ENCODE results near the gene PPARD. TPM values are rescaled to one million over a fixed set of nuclear protein-coding genes. Genes with fewer than 3 reads are reported as not detected.

Gene PPARD
- total RNA-seq, 1 donor from 2014 or later: 20.8 TPM

DNA sequence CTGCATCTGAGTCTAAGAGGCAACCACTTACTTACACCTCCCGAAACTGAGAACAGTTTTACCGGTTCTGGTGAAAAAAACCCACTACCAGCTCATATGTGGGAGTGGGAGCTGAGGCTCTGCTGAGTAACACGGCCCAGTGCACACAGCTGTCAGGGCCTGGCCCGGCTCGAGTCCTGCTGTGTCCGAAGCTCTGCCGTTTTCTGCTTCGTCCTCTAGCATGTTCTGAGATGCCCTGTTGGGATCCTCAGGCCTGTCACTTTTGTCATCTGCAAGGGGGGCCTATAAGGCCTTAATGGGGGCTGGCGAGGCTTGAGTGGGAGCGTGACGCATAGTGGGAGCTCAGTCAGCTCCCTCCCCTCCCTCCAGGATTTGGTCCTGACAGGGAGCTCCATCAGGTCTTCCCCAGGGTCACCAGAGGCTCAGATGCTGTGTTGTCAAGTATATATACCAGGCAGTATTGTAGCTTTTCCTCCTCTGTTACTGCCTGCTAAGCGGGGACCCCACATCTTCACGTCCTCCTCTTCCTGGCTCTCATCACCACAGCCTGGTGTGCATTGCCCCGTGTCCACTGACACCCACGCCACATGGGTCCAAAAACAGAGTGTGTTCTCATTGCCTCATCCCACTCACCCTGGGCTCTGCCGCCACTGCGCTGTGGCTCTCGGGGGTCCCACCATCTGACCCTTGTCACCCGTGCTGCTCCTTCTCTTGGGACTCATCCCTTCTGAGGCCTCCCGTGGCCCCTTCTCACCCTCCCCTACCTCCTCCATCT lies 64.5 kb downstream of the PPARD start:
- Mint-ChIP-seq H3K36me3 (peaks cover 4% of the 10 kb centered on the region), H3K27ac (no peak overlapping the region), H3K4me3 (no peak overlapping the region)

DNA sequence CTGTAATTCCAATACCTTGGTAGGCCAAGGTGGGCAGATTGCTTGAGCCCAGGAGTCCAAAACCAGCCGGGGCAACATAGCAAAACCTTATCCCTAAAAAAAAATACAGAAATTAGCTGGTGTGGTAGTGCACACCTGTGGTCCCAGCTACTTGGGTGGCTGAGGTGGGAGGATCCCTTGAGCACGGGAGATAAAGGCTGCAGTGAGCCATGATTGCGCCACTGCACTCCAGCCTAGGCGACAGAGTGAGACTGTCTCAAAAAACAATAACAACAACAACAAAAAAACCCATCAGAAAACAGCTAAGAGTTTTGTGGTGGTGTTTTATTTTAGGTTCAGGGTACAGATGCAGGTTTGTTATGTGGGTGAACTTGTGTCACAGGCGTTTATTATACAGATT lies 66.9 kb downstream of the PPARD start:
- DNase-seq (ENCODE audit: low spot score in 2 of 2, unreplicated experiment in 2 of 2): no peak
- Mint-ChIP-seq H3K27ac (no peak overlapping the region), H3K4me3 (no peak overlapping the region), H3K9me3 (no peaks in the 10 kb centered on the region), H3K27me3 (ENCODE audit: low read depth) (no peaks in the 10 kb centered on the region), H3K36me3 (peaks cover 13% of the 10 kb centered on the region), H3K4me1 (no peaks in the 10 kb centered on the region)
- TF ChIP-seq, protein P1, sequence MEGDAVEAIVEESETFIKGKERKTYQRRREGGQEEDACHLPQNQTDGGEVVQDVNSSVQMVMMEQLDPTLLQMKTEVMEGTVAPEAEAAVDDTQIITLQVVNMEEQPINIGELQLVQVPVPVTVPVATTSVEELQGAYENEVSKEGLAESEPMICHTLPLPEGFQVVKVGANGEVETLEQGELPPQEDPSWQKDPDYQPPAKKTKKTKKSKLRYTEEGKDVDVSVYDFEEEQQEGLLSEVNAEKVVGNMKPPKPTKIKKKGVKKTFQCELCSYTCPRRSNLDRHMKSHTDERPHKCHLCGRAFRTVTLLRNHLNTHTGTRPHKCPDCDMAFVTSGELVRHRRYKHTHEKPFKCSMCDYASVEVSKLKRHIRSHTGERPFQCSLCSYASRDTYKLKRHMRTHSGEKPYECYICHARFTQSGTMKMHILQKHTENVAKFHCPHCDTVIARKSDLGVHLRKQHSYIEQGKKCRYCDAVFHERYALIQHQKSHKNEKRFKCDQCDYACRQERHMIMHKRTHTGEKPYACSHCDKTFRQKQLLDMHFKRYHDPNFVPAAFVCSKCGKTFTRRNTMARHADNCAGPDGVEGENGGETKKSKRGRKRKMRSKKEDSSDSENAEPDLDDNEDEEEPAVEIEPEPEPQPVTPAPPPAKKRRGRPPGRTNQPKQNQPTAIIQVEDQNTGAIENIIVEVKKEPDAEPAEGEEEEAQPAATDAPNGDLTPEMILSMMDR (IDR thresholded peaks at IDR 0.05; ENCODE audit: unreplicated experiment): no peak

More for the DNA sequence above, 64.5 kb downstream of the PPARD start:
- Mint-ChIP-seq H3K4me1 (peaks cover 7% of the 10 kb centered on the region), H3K27me3 (ENCODE audit: low read depth) (no peaks in the 10 kb centered on the region), H3K9me3 (no peaks in the 10 kb centered on the region)
- no peak for DNase-seq (ENCODE audit: low spot score in 2 of 2, unreplicated experiment in 2 of 2)
- TF ChIP-seq, protein P1 (IDR thresholded peaks at IDR 0.05; ENCODE audit: unreplicated experiment): no peak

DNA sequence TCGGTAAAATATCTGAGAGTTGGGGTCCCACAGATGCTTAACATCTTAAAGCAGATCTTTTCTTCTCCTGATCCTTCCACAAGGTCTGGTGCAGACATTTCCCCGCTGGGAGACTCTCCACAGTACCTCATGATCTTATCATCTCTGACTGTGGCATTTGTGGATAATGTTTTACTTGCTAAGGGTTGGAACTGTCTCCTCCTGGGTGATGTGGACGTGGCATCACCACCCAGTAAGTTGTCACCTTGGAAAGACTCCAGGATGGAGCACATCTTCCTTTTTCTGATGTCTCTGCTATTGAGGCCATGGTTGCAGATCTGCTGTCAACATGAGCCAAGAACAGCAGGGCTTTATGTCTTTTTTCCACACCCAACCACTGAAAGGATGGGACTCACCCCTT lies 67.8 kb downstream of the PPARD start:
- Mint-ChIP-seq H3K4me3 (no peak overlapping the region), H3K4me1 (peaks cover 6% of the 10 kb centered on the region), H3K27me3 (ENCODE audit: low read depth) (no peaks in the 10 kb centered on the region), H3K27ac (no peak overlapping the region), H3K9me3 (no peaks in the 10 kb centered on the region), H3K36me3 (peaks cover 13% of the 10 kb centered on the region)
- no peak for DNase-seq (ENCODE audit: low spot score in 2 of 2, unreplicated experiment in 2 of 2)
- TF ChIP-seq, protein P1 (IDR thresholded peaks at IDR 0.05; ENCODE audit: unreplicated experiment): no peak

DNA sequence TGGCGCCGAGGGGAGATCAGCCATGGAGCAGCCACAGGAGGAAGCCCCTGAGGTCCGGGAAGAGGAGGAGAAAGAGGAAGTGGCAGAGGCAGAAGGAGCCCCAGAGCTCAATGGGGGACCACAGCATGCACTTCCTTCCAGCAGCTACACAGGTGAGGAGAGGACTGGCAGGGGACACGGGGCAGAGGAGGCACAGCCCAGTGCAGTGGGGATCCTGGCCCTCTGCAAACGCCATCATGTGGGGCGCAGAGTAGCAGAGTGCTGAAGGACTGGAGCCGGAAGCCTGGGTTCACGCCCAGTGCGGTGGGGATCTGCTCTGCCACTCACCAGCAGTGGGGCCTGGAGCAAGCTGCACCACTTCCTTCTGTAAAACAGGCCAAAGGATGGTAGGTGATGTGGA lies 68.7 kb downstream of the PPARD start:
- H3K4me3 Mint-ChIP-seq: no peak overlapping the region
- no peak for DNase-seq (ENCODE audit: low spot score in 2 of 2, unreplicated experiment in 2 of 2)
- peaks cover 17% of the 10 kb centered on the region for H3K36me3 Mint-ChIP-seq
- H3K27me3 Mint-ChIP-seq (ENCODE audit: low read depth): no peaks in the 10 kb centered on the region
- H3K9me3 Mint-ChIP-seq: no peaks in the 10 kb centered on the region
- H3K27ac Mint-ChIP-seq: no peak overlapping the region
- peaks cover 12% of the 10 kb centered on the region for H3K4me1 Mint-ChIP-seq
- TF ChIP-seq, protein P1 (IDR thresholded peaks at IDR 0.05; ENCODE audit: unreplicated experiment): no peak

DNA sequence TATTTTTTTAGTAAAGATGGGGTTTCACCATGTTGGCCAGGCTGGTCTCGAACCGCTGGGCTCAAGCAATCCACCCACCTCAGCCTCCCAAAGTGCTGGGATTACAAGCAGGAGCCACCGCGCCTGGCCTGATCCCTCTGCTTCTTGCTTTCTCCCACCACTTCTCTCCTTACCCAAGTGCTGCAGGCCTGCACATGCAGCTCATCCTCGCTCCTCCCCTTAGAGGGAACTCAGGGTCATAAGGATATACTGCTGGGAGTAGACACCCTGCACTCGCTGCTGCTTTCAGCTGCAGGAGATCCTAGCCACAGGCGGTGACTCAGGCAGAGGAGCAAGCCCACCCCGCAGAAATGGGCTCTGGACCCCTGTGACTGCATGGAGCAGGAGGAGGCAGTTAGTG lies 69.7 kb downstream of the PPARD start:
- no peak overlapping the region for H3K4me3 Mint-ChIP-seq
- peaks cover 12% of the 10 kb centered on the region for H3K4me1 Mint-ChIP-seq
- H3K9me3 Mint-ChIP-seq: no peaks in the 10 kb centered on the region
- no peak overlapping the region for H3K27ac Mint-ChIP-seq
- peaks cover 17% of the 10 kb centered on the region for H3K36me3 Mint-ChIP-seq
- no peaks in the 10 kb centered on the region for H3K27me3 Mint-ChIP-seq (ENCODE audit: low read depth)
- TF ChIP-seq, protein P1 (IDR thresholded peaks at IDR 0.05; ENCODE audit: unreplicated experiment): no peak
- DNase-seq (ENCODE audit: low spot score in 2 of 2, unreplicated experiment in 2 of 2): no peak

Data from mesothelial cell of epicardium (in vitro differentiated cells).